ACC112 (cell line): ENCODE results near the gene DERL3.
A peak's percentile ranks its signal among the peaks of the same experiment; 100 is the strongest.
"Not testable (repeated sequence)": the region's sequence is repeated elsewhere in the genome, so short reads cannot be mapped to it uniquely, and the experiment has no call there.

Experiments used
- H2AFZ ChIP-seq: fragments of 200-600 bp; sonication (generic); one replicate; pipeline ENCODE4 v1.6.0; 2017; ENCODE audit warnings: antibody characterized with exemption, low read length; ENCODE audit not compliant: unreplicated experiment
- H3K27ac ChIP-seq: fragments of 200-600 bp; sonication (generic); 2 replicates; pipeline ENCODE4 v1.5.1; 2014; ENCODE audit warnings: low read depth, mild to moderate bottlenecking, antibody characterized with exemption, low read length, moderate library complexity
- H3K27me3 ChIP-seq: fragments of 200-600 bp; sonication (generic); 2 replicates; pipeline ENCODE4 v1.6.1; 2014; ENCODE audit warnings: mild to moderate bottlenecking, antibody characterized with exemption, low read length, moderate library complexity, mixed read lengths; ENCODE audit not compliant: insufficient read depth
- H3K36me3 ChIP-seq: fragments of 200-600 bp; sonication (generic); 2 replicates; pipeline ENCODE4 v1.6.1; 2016; ENCODE audit warnings: mild to moderate bottlenecking, antibody characterized with exemption, low read length, moderate library complexity, mixed read lengths; ENCODE audit not compliant: insufficient read depth
- H3K4me1 ChIP-seq: fragments of 200-600 bp; sonication (generic); one replicate; pipeline ENCODE4 v1.6.1; 2016; ENCODE audit warnings: low read length, mixed read lengths; ENCODE audit not compliant: insufficient read depth, unreplicated experiment, control insufficient read depth
- H3K4me3 ChIP-seq: fragments of 200-600 bp; sonication (generic); 2 replicates; pipeline ENCODE4 v1.5.1; 2014; ENCODE audit warnings: mild to moderate bottlenecking, low read depth, low read length
- H3K79me2 ChIP-seq: fragments of 200-600 bp; sonication (generic); one replicate; pipeline ENCODE4 v1.6.0; 2016; ENCODE audit warnings: low read length; ENCODE audit not compliant: control insufficient read depth, unreplicated experiment, insufficient read depth

DERL3 gene

DNA sequence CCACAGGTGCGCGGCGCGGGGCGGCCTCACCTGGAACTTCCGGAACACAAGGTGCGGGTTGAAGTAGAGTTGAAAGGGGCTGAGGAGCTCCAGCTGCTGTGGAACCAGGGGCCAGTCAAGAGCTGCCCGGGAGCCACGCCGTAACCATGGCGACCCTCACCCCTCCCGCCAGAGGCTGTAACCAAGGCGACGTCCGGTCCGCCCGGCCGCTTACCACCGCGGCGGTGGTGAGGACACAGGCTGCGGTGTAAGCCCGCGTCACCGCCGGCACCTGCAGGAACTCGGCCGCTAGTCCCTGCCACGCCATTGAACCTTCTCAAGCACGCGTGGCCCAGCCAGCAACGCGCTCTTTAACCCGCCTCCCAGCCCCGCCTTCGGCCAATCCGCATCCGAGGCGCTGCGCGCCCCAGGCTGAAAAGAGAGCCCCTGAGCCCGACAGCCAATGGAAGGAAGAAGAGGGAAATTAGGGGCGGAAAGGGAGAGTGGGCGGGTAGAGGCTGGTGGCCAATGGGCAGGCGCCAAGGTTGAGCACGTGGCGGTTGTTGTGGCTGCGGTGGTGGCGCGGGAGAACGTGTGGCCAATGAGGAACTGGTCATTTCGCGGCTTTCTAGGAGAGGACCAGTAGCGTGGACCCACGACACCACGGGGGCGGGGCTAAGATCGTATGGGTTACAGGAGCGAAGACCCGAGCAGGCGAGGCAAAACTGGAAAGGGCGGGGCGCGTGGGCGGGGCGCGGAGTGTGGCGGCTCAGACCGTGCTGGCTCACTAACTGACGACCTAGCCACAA is at the start of gene DERL3:
Gene DERL3 (minus strand): TSS at position 326 of the 788 bp plus-strand sequence. CDS start 19 bp downstream, at position 307.
- Histone ChIP-seq H3K27ac (no peak within 1 kb of the TSS), H3K27me3 (no peaks in the 10 kb centered on the region), H3K79me2 (no peaks in the 10 kb centered on the region), H3K4me3 (peak within 1 kb of the TSS; percentile 75), H2AFZ (no peak within 1 kb of the TSS), H3K4me1 (no peaks in the 10 kb centered on the region), H3K36me3 (no peaks in the 10 kb centered on the region)

GRCh38 chr22:23884140-23884539 is 45.3 kb upstream of the DERL3 start:
- Histone ChIP-seq H3K4me1 (peaks cover 6% of the 10 kb centered on the region), H3K4me3 (no peak overlapping the region), H2AFZ (no peak overlapping the region), H3K36me3 (no peaks in the 10 kb centered on the region), H3K27me3 (no peaks in the 10 kb centered on the region), H3K27ac (no peak overlapping the region), H3K79me2 (no peaks in the 10 kb centered on the region)

DNA sequence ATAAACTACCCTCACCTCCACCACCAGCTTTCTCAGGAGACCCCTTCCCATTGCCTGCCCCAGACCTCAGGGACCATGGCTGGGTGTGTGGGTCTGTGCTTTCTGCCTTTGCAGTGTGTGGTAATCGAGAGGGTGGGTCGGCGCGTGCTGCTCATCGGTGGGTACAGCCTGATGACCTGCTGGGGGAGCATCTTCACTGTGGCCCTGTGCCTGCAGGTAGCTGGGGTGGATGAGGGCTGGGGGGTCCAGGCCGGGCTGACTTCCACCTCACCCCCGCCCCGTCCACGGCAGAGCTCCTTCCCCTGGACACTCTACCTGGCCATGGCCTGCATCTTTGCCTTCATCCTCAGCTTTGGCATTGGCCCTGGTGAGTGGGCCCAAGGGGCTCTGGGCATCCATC is 44.9 kb upstream of the DERL3 start:
- Histone ChIP-seq H2AFZ (no peak overlapping the region), H3K36me3 (no peaks in the 10 kb centered on the region), H3K4me1 (peaks cover 3% of the 10 kb centered on the region), H3K4me3 (no peak overlapping the region), H3K79me2 (no peaks in the 10 kb centered on the region), H3K27ac (no peak overlapping the region), H3K27me3 (no peaks in the 10 kb centered on the region)

DNA sequence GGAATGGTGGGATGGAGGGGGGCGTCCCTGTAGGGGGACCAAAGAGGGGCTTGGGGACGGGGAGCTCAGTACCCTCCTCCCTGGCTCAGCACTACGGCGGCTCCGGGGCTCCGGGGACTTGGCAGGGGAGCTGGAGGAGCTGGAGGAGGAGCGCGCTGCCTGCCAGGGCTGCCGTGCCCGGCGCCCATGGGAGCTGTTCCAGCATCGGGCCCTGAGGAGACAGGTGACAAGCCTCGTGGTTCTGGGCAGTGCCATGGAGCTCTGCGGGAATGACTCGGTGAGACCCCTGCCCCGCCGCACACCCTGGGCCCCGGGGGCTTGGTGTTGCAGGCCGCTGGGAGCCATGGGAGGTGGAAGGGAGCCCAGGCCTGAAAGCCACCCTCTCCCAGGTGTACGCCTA is 43.6 kb upstream of the DERL3 start:
- Histone ChIP-seq H3K36me3 (no peaks in the 10 kb centered on the region), H3K79me2 (no peaks in the 10 kb centered on the region), H3K27me3 (no peaks in the 10 kb centered on the region), H2AFZ (no peak overlapping the region), H3K27ac (no peak overlapping the region), H3K4me3 (no peak overlapping the region), H3K4me1 (no peaks in the 10 kb centered on the region)

DNA sequence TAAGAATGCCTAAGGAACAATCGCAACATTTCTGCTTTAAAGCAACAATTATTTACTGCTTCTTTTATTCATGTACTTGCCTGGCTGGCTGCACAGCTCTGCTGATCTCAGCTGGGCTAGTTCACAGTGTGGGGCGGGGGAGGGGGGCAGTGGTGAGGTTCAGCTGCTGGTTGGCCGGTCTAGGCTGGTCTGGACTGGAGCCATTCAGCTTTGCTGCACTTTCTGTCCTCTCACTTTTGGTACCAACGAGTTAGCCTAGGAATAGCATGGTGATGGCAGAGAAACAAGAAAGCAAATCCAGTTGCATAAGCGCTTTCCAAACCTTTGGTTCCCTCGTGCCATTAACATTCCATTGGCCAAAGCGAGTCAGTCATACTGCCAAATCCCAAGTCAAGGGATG is 39.4 kb upstream of the DERL3 start:
- Histone ChIP-seq H3K27ac (no peak overlapping the region), H3K4me1 (no peaks in the 10 kb centered on the region), H2AFZ (no peak overlapping the region), H3K4me3 (no peak overlapping the region), H3K79me2 (no peaks in the 10 kb centered on the region), H3K27me3 (no peaks in the 10 kb centered on the region), H3K36me3 (no peaks in the 10 kb centered on the region)

- Histone ChIP-seq H3K4me3 (no peak overlapping the region), H3K36me3 (no peaks in the 10 kb centered on the region), H3K79me2 (no peaks in the 10 kb centered on the region), H3K27ac (no peak overlapping the region), H3K27me3 (no peaks in the 10 kb centered on the region), H3K4me1 (no peaks in the 10 kb centered on the region), H2AFZ (no peak overlapping the region)
Observed at GRCh38 chr22:23877566-23877965, 38.8 kb upstream of the DERL3 start.

- no peak overlapping the region for H3K27ac ChIP-seq
- H2AFZ ChIP-seq: no peak overlapping the region
- no peaks in the 10 kb centered on the region for H3K79me2 ChIP-seq
- no peaks in the 10 kb centered on the region for H3K4me1 ChIP-seq
- H3K4me3 ChIP-seq: no peak overlapping the region
- no peaks in the 10 kb centered on the region for H3K36me3 ChIP-seq
- H3K27me3 ChIP-seq: no peaks in the 10 kb centered on the region
Observed at GRCh38 chr22:23875801-23876200, 37.0 kb upstream of the DERL3 start.

GRCh38 chr22:23874871-23875270 is 36.1 kb upstream of the DERL3 start:
- Histone ChIP-seq H3K4me3 (no peak overlapping the region), H3K27ac (no peak overlapping the region), H3K79me2 (no peaks in the 10 kb centered on the region), H3K4me1 (no peaks in the 10 kb centered on the region), H3K27me3 (no peaks in the 10 kb centered on the region), H3K36me3 (no peaks in the 10 kb centered on the region), H2AFZ (no peak overlapping the region)

- no peak overlapping the region for H3K27ac ChIP-seq
- no peak overlapping the region for H2AFZ ChIP-seq
- H3K4me3 ChIP-seq: no peak overlapping the region
- no peaks in the 10 kb centered on the region for H3K4me1 ChIP-seq
- no peaks in the 10 kb centered on the region for H3K36me3 ChIP-seq
- H3K27me3 ChIP-seq: no peaks in the 10 kb centered on the region
- H3K79me2 ChIP-seq: no peaks in the 10 kb centered on the region
Observed at GRCh38 chr22:23868580-23868979, 29.8 kb upstream of the DERL3 start.

- H3K36me3 ChIP-seq, H3K27ac ChIP-seq, H3K4me1 ChIP-seq, H2AFZ ChIP-seq, H3K27me3 ChIP-seq, H3K4me3 ChIP-seq, H3K79me2 ChIP-seq: not testable (repeated sequence)
Observed at GRCh38 chr22:23864499-23865154, 25.8 kb upstream of the DERL3 start.

GRCh38 chr22:23862103-23862502 is 23.3 kb upstream of the DERL3 start:
- H3K27me3 ChIP-seq: no peaks in the 10 kb centered on the region
- H3K4me3 ChIP-seq: no peak overlapping the region

More at GRCh38 chr22:23862103-23862502, 23.3 kb upstream of the DERL3 start:
- Histone ChIP-seq H3K27ac (no peak overlapping the region), H3K36me3 (no peaks in the 10 kb centered on the region), H3K4me1 (no peaks in the 10 kb centered on the region), H2AFZ (no peak overlapping the region), H3K79me2 (no peaks in the 10 kb centered on the region)
